ENCODE measurements around the gene KIAA1328. TPM values are rescaled to one million over a fixed set of nuclear protein-coding genes. Genes with fewer than 3 reads are reported as not detected.
A peak's percentile ranks its signal among the peaks of the same experiment; 100 is the strongest.

Gene KIAA1328
- total RNA-seq, 1 donor from 2014 or later: 11.9 TPM

GRCh38 chr18:36893227-36893626, 64.3 kb downstream of the KIAA1328 start:
- H3K4me3 ChIP-seq: no peak overlapping the region
- no peak for DNase-seq
- TF ChIP-seq CTCF (IDR thresholded peaks at IDR 0.05): no peak
- H3K4me1 ChIP-seq: no peaks in the 10 kb centered on the region
- no peaks in the 10 kb centered on the region for H3K9me3 ChIP-seq
- H3K27me3 ChIP-seq: no peaks in the 10 kb centered on the region
- no peak overlapping the region for H3K27ac ChIP-seq
- ATAC-seq: no peak
- intact Hi-C loops (cut with DNase I): no loop called here
- H3K36me3 ChIP-seq: no peaks in the 10 kb centered on the region

- no peak overlapping the region for H3K4me3 ChIP-seq
- ATAC-seq: no peak
- H3K36me3 ChIP-seq: no peaks in the 10 kb centered on the region
- no peaks in the 10 kb centered on the region for H3K9me3 ChIP-seq
- H3K27ac ChIP-seq: no peak overlapping the region
- intact Hi-C loops (cut with DNase I): no loop called here
- DNase-seq: no peak
- TF ChIP-seq CTCF (IDR thresholded peaks at IDR 0.05): no peak
- no peaks in the 10 kb centered on the region for H3K4me1 ChIP-seq
- no peaks in the 10 kb centered on the region for H3K27me3 ChIP-seq
These were observed 66.7 kb downstream of the KIAA1328 start for GRCh38 chr18:36895606-36896005.

DNA sequence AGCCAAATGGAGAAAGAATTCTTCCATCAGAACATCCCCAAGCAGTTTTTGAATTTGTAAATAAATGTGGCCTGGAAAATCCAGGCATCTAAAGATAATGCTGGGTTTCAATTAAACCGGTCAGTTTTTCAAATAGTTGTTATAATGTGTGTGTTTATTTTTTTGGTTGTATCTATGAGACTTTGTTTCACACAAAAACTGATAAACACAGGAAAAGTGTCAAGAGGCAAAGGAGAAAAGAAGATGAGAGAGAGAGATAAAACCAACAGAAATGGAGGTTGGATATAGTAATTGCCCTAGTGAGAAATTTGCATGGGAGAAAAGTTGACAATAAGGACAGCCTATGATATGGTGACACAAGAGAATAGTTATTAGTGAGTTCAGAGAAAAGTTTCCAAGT, 68.3 kb downstream of the KIAA1328 start:
- H3K36me3 ChIP-seq: no peaks in the 10 kb centered on the region
- H3K27me3 ChIP-seq: no peaks in the 10 kb centered on the region
- H3K4me1 ChIP-seq: no peaks in the 10 kb centered on the region
- TF ChIP-seq CTCF (IDR thresholded peaks at IDR 0.05): no peak
- DNase-seq (no peak), ATAC-seq (no peak)
- H3K27ac ChIP-seq: no peak overlapping the region
- no peaks in the 10 kb centered on the region for H3K9me3 ChIP-seq
- no peak overlapping the region for H3K4me3 ChIP-seq
- intact Hi-C loops (cut with DNase I): no loop called here

- H3K4me1 ChIP-seq: no peaks in the 10 kb centered on the region
- TF ChIP-seq CTCF (IDR thresholded peaks at IDR 0.05): peak; percentile 26
- no peak for DNase-seq
- H3K9me3 ChIP-seq: no peaks in the 10 kb centered on the region
- no peak overlapping the region for H3K27ac ChIP-seq
- no peak overlapping the region for H3K4me3 ChIP-seq
- intact Hi-C loops (cut with DNase I): no loop called here
- ATAC-seq: no peak
- H3K27me3 ChIP-seq: no peaks in the 10 kb centered on the region
- no peaks in the 10 kb centered on the region for H3K36me3 ChIP-seq
These were observed 70.4 kb downstream of the KIAA1328 start for GRCh38 chr18:36899289-36899688.

GRCh38 chr18:36900466-36900865, 71.5 kb downstream of the KIAA1328 start:
- Histone ChIP-seq H3K36me3 (no peaks in the 10 kb centered on the region), H3K4me3 (no peak overlapping the region), H3K9me3 (no peaks in the 10 kb centered on the region), H3K4me1 (no peaks in the 10 kb centered on the region), H3K27me3 (no peaks in the 10 kb centered on the region), H3K27ac (no peak overlapping the region)
- DNase-seq: no peak
- no peak for ATAC-seq
- intact Hi-C loops (cut with DNase I): no loop called here
- no peak for TF ChIP-seq CTCF (IDR thresholded peaks at IDR 0.05)

DNA sequence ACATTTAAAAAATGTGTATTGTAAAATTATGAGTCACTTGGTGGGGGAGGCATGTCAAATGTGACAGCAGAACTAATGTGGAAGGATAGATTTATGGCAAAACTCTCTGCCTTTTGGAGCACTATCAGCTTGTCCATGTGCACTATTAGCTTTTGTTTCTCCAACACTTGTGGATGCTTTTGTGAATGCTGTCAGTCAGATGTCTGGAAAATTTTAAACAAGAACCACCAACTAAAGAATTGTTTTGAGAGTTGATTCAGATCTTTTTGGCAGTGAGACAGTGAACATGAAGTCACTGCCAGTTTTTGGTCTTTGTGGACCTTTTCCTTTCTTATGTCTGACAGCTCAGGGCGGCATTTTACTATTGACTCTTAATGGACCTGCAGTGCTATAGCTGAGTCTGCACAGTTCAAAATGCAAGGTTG, 72.4 kb downstream of the KIAA1328 start:
- no peaks in the 10 kb centered on the region for H3K9me3 ChIP-seq
- DNase-seq (no peak), ATAC-seq (no peak)
- no peak for TF ChIP-seq CTCF (IDR thresholded peaks at IDR 0.05)
- no peak overlapping the region for H3K27ac ChIP-seq
- H3K4me1 ChIP-seq: no peaks in the 10 kb centered on the region
- H3K4me3 ChIP-seq: no peak overlapping the region
- H3K36me3 ChIP-seq: no peaks in the 10 kb centered on the region
- H3K27me3 ChIP-seq: no peaks in the 10 kb centered on the region
- intact Hi-C loops (cut with DNase I): no loop called here

Data from upper lobe of right lung (tissue), 1 donor.